IMR-90 (cell line): ENCODE measurements around the gene MTFR1L. TPM values are rescaled to one million over a fixed set of nuclear protein-coding genes. Genes with fewer than 3 reads are reported as not detected.

Experiments used
- ATAC-seq: fragments of 200-7000 bp; cut with Tn5 transposase; 2 replicates; pipeline ENCODE4 v1.9.1; 2020; ENCODE audit warnings: low read depth, mild to moderate bottlenecking, moderate library complexity
- BruUV-seq: library from RNA; stranded (reverse); fragments of 400-500 nt; replicated peaks from 2 replicates; lab custom pipeline; 2021; lab: Mats Ljungman, UMichigan
- CTCF ChIA-PET: fragments of 300-600 bp; formaldehyde crosslinking; extraction: SDS; loops from one replicate; lab custom pipeline; 2021; ENCODE audit warnings: antibody characterized with exemption; lab: Yijun Ruan, JAX
- POLR2A ChIA-PET: fragments of 300-600 bp; sonication (Branson Sonifier 250); formaldehyde crosslinking; loops from one replicate; lab custom pipeline; 2022; ENCODE audit warnings: antibody characterized with exemption; ENCODE audit not compliant: unreplicated experiment; lab: Charles Lee
- DNase-seq: peaks from one replicate; pipeline ENCODE4 v3.0.0; 2013
- H2AFZ ChIP-seq: replicated peaks from 2 replicates; pipeline ENCODE3; 2013; ENCODE audit warnings: low read length, mild to moderate bottlenecking; ENCODE audit not compliant: poor library complexity
- H2AK5ac ChIP-seq: 2 replicates; pipeline ENCODE4 v1.6.1; 2013; ENCODE audit warnings: low read depth, low read length, inconsistent platforms
- H2AK9ac ChIP-seq: replicated peaks from 2 replicates; pipeline ENCODE3; 2013; ENCODE audit warnings: mild to moderate bottlenecking, low read depth, low read length, moderate library complexity; ENCODE audit not compliant: poor library complexity
- H2BK120ac ChIP-seq: 2 replicates; pipeline ENCODE4 v1.6.1; 2013; ENCODE audit warnings: low read depth, low read length, inconsistent platforms
- H2BK15ac ChIP-seq: 3 replicates; pipeline ENCODE4 v1.6.1; 2013; ENCODE audit warnings: low read depth, low read length, inconsistent platforms
- H2BK20ac ChIP-seq: 2 replicates; pipeline ENCODE4 v1.6.1; 2013; ENCODE audit warnings: low read depth, mild to moderate bottlenecking, inconsistent platforms, low read length, moderate library complexity
- H2BK5ac ChIP-seq: 2 replicates; pipeline ENCODE4 v1.6.1; 2013; ENCODE audit warnings: mild to moderate bottlenecking, low read depth, low read length, inconsistent platforms; ENCODE audit not compliant: poor library complexity, severe bottlenecking
- H3K14ac ChIP-seq: replicated peaks from 2 replicates; pipeline ENCODE4 v1.6.1; 2013; ENCODE audit warnings: low read depth, low read length, inconsistent platforms
- H3K18ac ChIP-seq: 2 replicates; pipeline ENCODE4 v1.6.1; 2013; ENCODE audit warnings: low read depth, low read length, control low read depth
- H3K23ac ChIP-seq: 2 replicates; pipeline ENCODE4 v1.6.1; 2013; ENCODE audit warnings: low read depth, low read length, inconsistent platforms
- H3K27ac ChIP-seq: 2 replicates; pipeline ENCODE4 v1.5.1; 2013; ENCODE audit warnings: mild to moderate bottlenecking, control low read depth, low read length; ENCODE audit not compliant: insufficient read depth
- H3K27me3 ChIP-seq: 2 replicates; pipeline ENCODE4 v1.6.1; 2013; ENCODE audit warnings: low read length; ENCODE audit not compliant: control insufficient read depth, insufficient read depth
- H3K36me3 ChIP-seq: 2 replicates; pipeline ENCODE4 v1.6.1; 2013; ENCODE audit warnings: low read length, mixed read lengths; ENCODE audit not compliant: control insufficient read depth, insufficient read depth
- H3K4ac ChIP-seq: 2 replicates; pipeline ENCODE4 v1.6.1; 2013; ENCODE audit warnings: low read depth, low read length, inconsistent platforms
- H3K4me1 ChIP-seq: 2 replicates; pipeline ENCODE4 v1.6.1; 2013; ENCODE audit warnings: low read length, mixed read lengths; ENCODE audit not compliant: control insufficient read depth, insufficient read depth
- H3K4me2 ChIP-seq: 2 replicates; pipeline ENCODE4 v1.6.1; 2013; ENCODE audit warnings: low read depth, mild to moderate bottlenecking, control low read depth, low read length, moderate library complexity
- H3K4me3 ChIP-seq: 2 replicates; pipeline ENCODE4 v1.5.1; 2013; ENCODE audit warnings: low read depth, mild to moderate bottlenecking, control low read depth, low read length, moderate library complexity; ENCODE audit not compliant: insufficient read depth
- H3K56ac ChIP-seq: 2 replicates; pipeline ENCODE4 v1.6.1; 2013; ENCODE audit warnings: low read length, inconsistent platforms; ENCODE audit not compliant: insufficient read depth; ENCODE audit errors: extremely low read depth
- H3K79me1 ChIP-seq, 2 experiments: 2 replicates each; pipeline ENCODE4 v1.6.1; 2013; ENCODE audit warnings: low read length in 2 of 2, inconsistent platforms in 1 of 2, low read depth in 1 of 2
- H3K9ac ChIP-seq: 2 replicates; pipeline ENCODE4 v1.6.1; 2013; ENCODE audit warnings: low read depth, low read length, control low read depth
- H3K9me1 ChIP-seq: 2 replicates; pipeline ENCODE4 v1.6.1; 2013; ENCODE audit warnings: low read length, inconsistent platforms; ENCODE audit not compliant: insufficient read depth
- H3K9me3 ChIP-seq: 2 replicates; pipeline ENCODE4 v1.6.1; 2013; ENCODE audit warnings: low read length; ENCODE audit not compliant: control insufficient read depth, insufficient read depth
- H4K20me1 ChIP-seq: 2 replicates; pipeline ENCODE4 v1.6.1; 2013; ENCODE audit warnings: low read length, inconsistent platforms; ENCODE audit not compliant: insufficient read depth
- H4K5ac ChIP-seq: 2 replicates; pipeline ENCODE4 v1.6.1; 2013; ENCODE audit warnings: mild to moderate bottlenecking, low read depth, low read length, control low read depth
- H4K8ac ChIP-seq, 2 experiments: 2 replicates each; pipeline ENCODE4 v1.6.1; 2013; ENCODE audit warnings: low read depth in 2 of 2, low read length in 2 of 2, control low read depth in 1 of 2, inconsistent platforms in 1 of 2
- H4K91ac ChIP-seq: 2 replicates; pipeline ENCODE4 v1.6.1; 2013; ENCODE audit warnings: low read depth, low read length, inconsistent platforms; ENCODE audit not compliant: insufficient read depth
- BHLHE40 ChIP-seq: fragments of 150-350 bp; IDR thresholded peaks from 2 replicates; pipeline ENCODE4 v1.6.1; 2016; ENCODE audit warnings: mild to moderate bottlenecking, low read depth, low read length
- CEBPB ChIP-seq: IDR thresholded peaks from 2 replicates; pipeline ENCODE4 v1.6.1; 2012; ENCODE audit warnings: low read depth, low read length, improper control_type of control experiment
- CHD1 ChIP-seq: IDR thresholded peaks from 2 replicates; pipeline ENCODE4 v1.6.1; 2012; ENCODE audit warnings: low read depth, low read length, improper control_type of control experiment
- CTCF ChIP-seq: conservative IDR thresholded peaks from 2 replicates; pipeline ENCODE4 v1.5.1; 2012; ENCODE audit warnings: mild to moderate bottlenecking, low read depth, low read length, improper control_type of control experiment
- ELK1 ChIP-seq: fragments of 150-350 bp; IDR thresholded peaks from 2 replicates; pipeline ENCODE4 v1.6.1; 2016; ENCODE audit warnings: low read depth, mild to moderate bottlenecking, low read length, moderate library complexity, borderline replicate concordance
- FOS ChIP-seq: fragments of 150-350 bp; IDR thresholded peaks from 2 replicates; pipeline ENCODE4 v1.6.1; 2016; ENCODE audit warnings: low read depth, low read length
- MAZ ChIP-seq: IDR thresholded peaks from 2 replicates; pipeline ENCODE4 v1.6.1; 2012; ENCODE audit warnings: low read depth, mild to moderate bottlenecking, low read length, improper control_type of control experiment, moderate library complexity, borderline replicate concordance
- NFE2L2 ChIP-seq: fragments of 150-350 bp; IDR thresholded peaks from 2 replicates; pipeline ENCODE4 v1.6.1; 2016; ENCODE audit warnings: low read depth, mild to moderate bottlenecking, low read length
- POLR2A ChIP-seq: IDR thresholded peaks from 2 replicates; pipeline ENCODE4 v1.6.1; 2012; ENCODE audit warnings: mild to moderate bottlenecking, low read depth, low read length
- RAD21 ChIP-seq: IDR thresholded peaks from 2 replicates; pipeline ENCODE4 v1.6.1; 2012; ENCODE audit warnings: low read length, improper control_type of control experiment
- RFX5 ChIP-seq: IDR thresholded peaks from 2 replicates; pipeline ENCODE4 v1.8.0; 2012; ENCODE audit warnings: low read depth, mild to moderate bottlenecking, low read length, moderate library complexity
- USF2 ChIP-seq: fragments of 150-350 bp; IDR thresholded peaks from 2 replicates; pipeline ENCODE4 v1.6.1; 2017; ENCODE audit warnings: mild to moderate bottlenecking, antibody characterized with exemption, low read length, low read depth
- WGBS, 2 experiments: methylation state at CpG; one replicate each; pipeline versions ENCODE4 v1.1.5 to v1.1.7; 2013; ENCODE audit warnings: missing lambda C conversion rate in 2 of 2; ENCODE audit not compliant: insufficient read length in 1 of 2; ENCODE audit errors: extremely low coverage in 2 of 2; 5-methylcytosine and 5-hydroxymethylcytosine counted together
- dilution Hi-C: fragments of 300-500 bp; cut with HindIII; formaldehyde crosslinking; loops from one replicate; pipeline ENCODE4 v1.14.3; 2018; ENCODE audit warnings: low sequenced_read_pairs; ENCODE audit not compliant: unreplicated experiment
- in situ Hi-C: fragments of 300-500 bp; cut with MboI; formaldehyde crosslinking; loops from 3 replicates; pipeline ENCODE4 v1.14.3; 2019; ENCODE audit warnings: low sequenced_read_pairs, inconsistent platforms, mixed read lengths
- intact Hi-C: fragments of 100-400 bp; cut with micrococcal nuclease; formaldehyde crosslinking; loops from 2 replicates; pipeline ENCODE4 v1.10.0; 2022
- polyA plus RNA-seq, 3 experiments: library from polyadenylated mRNA; depleted of rRNA; stranded (reverse); fragments of >200 nt; gene quantifications; 2 replicates each; pipeline ENCODE4 v1.2.3, GENCODE V29; 2012; ENCODE audit warnings: low replicate concordance in 1 of 3
- total RNA-seq: library from RNA; depleted of rRNA; stranded (reverse); fragments of >200 nt; gene quantifications from 2 replicates; pipeline ENCODE4 v1.2.3, GENCODE V29; 2012

Gene MTFR1L
- total and polyA plus RNA-seq, 2 of the 4 experiments (the other 2 are of a cell fraction): 69.1 to 69.7 TPM

GRCh38 chr1:25774921-25775771 is 44.6 kb upstream of the MTFR1L start:
- CTCF ChIA-PET: no interaction called here
- no TSS peak for BruUV-seq

More at GRCh38 chr1:25774921-25775771, 44.6 kb upstream of the MTFR1L start:
- Histone ChIP-seq H3K27ac (no peak overlapping the region), H3K27me3 (no peaks in the 10 kb centered on the region), H3K36me3 (peaks cover 24% of the 10 kb centered on the region; the same call in 1 of the 2 replicates), H2BK120ac (no peak overlapping the region), H3K4me1 (peaks cover 4% of the 10 kb centered on the region; the same call in 1 of the 2 replicates), H3K4ac (no peak overlapping the region), H2AK9ac (no peak overlapping the region), H3K18ac (no peak overlapping the region), H3K23ac (no peak overlapping the region), H3K9me1 (peaks cover 6% of the 10 kb centered on the region), H2BK15ac (no peak overlapping the region), H3K79me1 (no peaks in the 10 kb centered on the region), H2AFZ (peak overlapping the region; percentile 35), H2BK5ac (no peak overlapping the region), H4K5ac (no peak overlapping the region), H3K14ac (no peak overlapping the region), H3K4me2 (no peak overlapping the region), H4K91ac (no peak overlapping the region), H4K20me1 (no peaks in the 10 kb centered on the region), H3K4me3 (no peak overlapping the region), H3K9me3 (no peaks in the 10 kb centered on the region), H3K9ac (no peak overlapping the region), H2AK5ac (no peak overlapping the region), H2BK20ac (no peak overlapping the region), H3K56ac (no peak overlapping the region), H4K8ac (no peak overlapping the region)
- ATAC-seq (0 out of 2 replicates have a peak, but pooled peaks have one; percentile 21), DNase-seq (no peak)
- intact Hi-C loops (no loop called here), in situ Hi-C loops (no loop called here), dilution Hi-C loops (no loop called here)
- POLR2A ChIA-PET: no interaction called here
- TF ChIP-seq CHD1: no peak
- TF ChIP-seq FOS: no peak
- TF ChIP-seq CEBPB: no peak
- no peak for TF ChIP-seq MAZ
- no peak for TF ChIP-seq BHLHE40
- no peak for TF ChIP-seq POLR2A
- TF ChIP-seq CTCF: no peak
- TF ChIP-seq USF2: no peak
- no peak for TF ChIP-seq RAD21
- TF ChIP-seq RFX5: no peak
- TF ChIP-seq NFE2L2: no peak
- no peak for TF ChIP-seq ELK1
- WGBS, 2 experiments: 46% methylated on average over 10 of the region's 16 CpGs; no CpG with 5 or more reads in 1 of the 2 experiments
